SU-DHL-6 (cell line): Measurements from ENCODE around the gene SPHKAP.

Experiments
- EZH2phosphoT487 ChIP-seq: fragments of 200-600 bp; sonication (generic), shearing (Covaris generic); conservative IDR thresholded peaks from 2 replicates; pipeline ENCODE4 v1.6.1; 2018; ENCODE audit warnings: mild to moderate bottlenecking, antibody characterized with exemption, low read length, moderate library complexity, mixed read lengths
- TF ChIP-seq, protein P1 (sequence below): fragments of 200-600 bp; sonication (generic); IDR thresholded peaks from one replicate; pipeline ENCODE4 v1.5.1; 2017; ENCODE audit warnings: antibody characterized with exemption, mild to moderate bottlenecking, low read length, moderate library complexity; ENCODE audit not compliant: insufficient read depth, poor library complexity, severe bottlenecking

- TF ChIP-seq, protein P1, sequence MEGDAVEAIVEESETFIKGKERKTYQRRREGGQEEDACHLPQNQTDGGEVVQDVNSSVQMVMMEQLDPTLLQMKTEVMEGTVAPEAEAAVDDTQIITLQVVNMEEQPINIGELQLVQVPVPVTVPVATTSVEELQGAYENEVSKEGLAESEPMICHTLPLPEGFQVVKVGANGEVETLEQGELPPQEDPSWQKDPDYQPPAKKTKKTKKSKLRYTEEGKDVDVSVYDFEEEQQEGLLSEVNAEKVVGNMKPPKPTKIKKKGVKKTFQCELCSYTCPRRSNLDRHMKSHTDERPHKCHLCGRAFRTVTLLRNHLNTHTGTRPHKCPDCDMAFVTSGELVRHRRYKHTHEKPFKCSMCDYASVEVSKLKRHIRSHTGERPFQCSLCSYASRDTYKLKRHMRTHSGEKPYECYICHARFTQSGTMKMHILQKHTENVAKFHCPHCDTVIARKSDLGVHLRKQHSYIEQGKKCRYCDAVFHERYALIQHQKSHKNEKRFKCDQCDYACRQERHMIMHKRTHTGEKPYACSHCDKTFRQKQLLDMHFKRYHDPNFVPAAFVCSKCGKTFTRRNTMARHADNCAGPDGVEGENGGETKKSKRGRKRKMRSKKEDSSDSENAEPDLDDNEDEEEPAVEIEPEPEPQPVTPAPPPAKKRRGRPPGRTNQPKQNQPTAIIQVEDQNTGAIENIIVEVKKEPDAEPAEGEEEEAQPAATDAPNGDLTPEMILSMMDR, result no peak
- TF ChIP-seq EZH2phosphoT487, result no peak
Observed at GRCh38 chr2:228167290-228167689, 14.2 kb downstream of the SPHKAP start.
